C4-2B (cell line): ENCODE measurements around the gene TASP1.
"Not testable (repeated sequence)": the region's sequence is repeated elsewhere in the genome, so short reads cannot be mapped to it uniquely, and the experiment has no call there.

Source experiments
- H3K27ac ChIP-seq: fragments of 450-650 bp; 2 replicates; pipeline ENCODE4 v1.5.1; 2017
- CTCF ChIP-seq: fragments of 450-650 bp; conservative IDR thresholded peaks from 2 replicates; pipeline ENCODE4 v1.5.1; 2017; ENCODE audit warnings: mild to moderate bottlenecking
- ZFX ChIP-seq: fragments of 450-650 bp; IDR thresholded peaks from 2 replicates; pipeline ENCODE4 v1.6.1; 2017

Gene TASP1

GRCh38 chr20:13389115-13389514 lies 249.6 kb downstream of the TASP1 start:
- TF ChIP-seq CTCF (no peak), ZFX (no peak)
- no peak overlapping the region for H3K27ac ChIP-seq

GRCh38 chr20:13384132-13384531 lies 254.6 kb downstream of the TASP1 start:
- no peak overlapping the region for H3K27ac ChIP-seq
- TF ChIP-seq ZFX (no peak), CTCF (no peak)

- no peak for TF ChIP-seq CTCF
- H3K27ac ChIP-seq, result no peak overlapping the region
Observed at GRCh38 chr20:13382786-13383185, 255.9 kb downstream of the TASP1 start.

- H3K27ac ChIP-seq, result not testable (repeated sequence)
Observed at GRCh38 chr20:13380497-13381229, 258.1 kb downstream of the TASP1 start.

GRCh38 chr20:13373400-13373799 lies 265.3 kb downstream of the TASP1 start:
- no peak for TF ChIP-seq ZFX
- no peak for TF ChIP-seq CTCF
- no peak overlapping the region for H3K27ac ChIP-seq

- H3K27ac ChIP-seq, result no peak overlapping the region
- no peak for TF ChIP-seq CTCF
- no peak for TF ChIP-seq ZFX
Observed at GRCh38 chr20:13364278-13365170, 274.2 kb downstream of the TASP1 start.

- TF ChIP-seq ZFX (no peak), CTCF (no peak)
- no peak overlapping the region for H3K27ac ChIP-seq
Observed at GRCh38 chr20:13363473-13363872, 275.3 kb downstream of the TASP1 start.

GRCh38 chr20:13362165-13362564 lies 276.6 kb downstream of the TASP1 start:
- not testable (repeated sequence) for H3K27ac ChIP-seq

- not testable (repeated sequence) for H3K27ac ChIP-seq
Observed at GRCh38 chr20:13358936-13359335, 279.8 kb downstream of the TASP1 start.

GRCh38 chr20:13357782-13358181 lies 280.9 kb downstream of the TASP1 start:
- not testable (repeated sequence) for H3K27ac ChIP-seq
